ENCODE data around the gene ATG10.

The ATG10 gene

DNA sequence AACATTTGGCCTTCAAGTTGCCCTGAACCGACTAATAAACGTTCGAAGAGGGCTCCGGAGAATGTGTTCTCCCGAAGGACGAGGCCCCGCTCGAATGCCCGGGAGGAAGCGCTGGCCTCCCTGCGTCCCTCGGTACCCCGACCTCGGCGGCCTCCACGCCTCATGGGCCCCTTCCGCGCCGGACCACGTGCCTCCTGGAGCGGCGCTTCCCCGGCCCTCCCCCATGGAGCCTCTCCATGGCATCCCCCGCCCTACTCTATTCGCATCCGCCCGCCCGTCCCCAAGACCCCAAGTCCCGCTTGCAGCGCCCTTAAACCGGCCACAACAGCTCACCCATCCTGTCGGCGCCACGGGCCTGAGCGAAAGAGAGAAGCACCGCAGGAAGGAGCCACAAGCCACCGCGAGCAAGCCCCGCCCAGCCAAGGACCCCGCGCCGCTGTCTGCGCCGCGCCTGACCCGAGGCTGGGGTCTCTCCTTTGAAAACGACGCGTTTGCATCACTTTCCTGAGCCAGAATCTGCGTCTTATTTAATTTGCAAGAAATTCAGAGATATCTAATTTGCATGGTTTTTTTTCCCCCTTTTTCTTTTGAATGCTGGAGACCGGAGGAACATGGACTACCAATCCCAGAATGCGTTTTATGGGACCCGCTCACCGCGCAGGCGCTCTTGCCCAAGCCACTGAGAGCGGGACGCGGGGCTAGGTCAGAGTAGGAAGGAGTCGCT lies 306.3 kb downstream of the ATG10 start, which contains the start of gene RPS23:
TSS of gene RPS23 (minus strand) at position 368 of the 724 bp plus-strand sequence. CDS start at position 337, 31 bp downstream.
- Histone ChIP-seq H3K27ac (ENCODE audit: insufficient read depth, low read length, poor library complexity, severe bottlenecking) (peak within 1 kb of the TSS; percentile 71), H3K27me3 (replicated peaks; ENCODE audit: control insufficient read depth, insufficient read depth, low read length, poor library complexity, severe bottlenecking) (no peaks in the 10 kb centered on the region), H3K4me3 (ENCODE audit: insufficient read depth, low read depth, low read length, poor library complexity, severe bottlenecking) (peak within 1 kb of the TSS; percentile 78), H3K4me1 (ENCODE audit: control insufficient read depth, insufficient read depth, low read length, poor library complexity, severe bottlenecking) (peaks cover 4% of the 10 kb centered on the region), H3K36me3 (ENCODE audit: control insufficient read depth, insufficient read depth, low read length) (peaks cover 26% of the 10 kb centered on the region), H3K9me3 (ENCODE audit: control insufficient read depth, low read length) (no peaks in the 10 kb centered on the region)
- DNase-seq = peak; percentile 68 to 78 (median 75)

DNA sequence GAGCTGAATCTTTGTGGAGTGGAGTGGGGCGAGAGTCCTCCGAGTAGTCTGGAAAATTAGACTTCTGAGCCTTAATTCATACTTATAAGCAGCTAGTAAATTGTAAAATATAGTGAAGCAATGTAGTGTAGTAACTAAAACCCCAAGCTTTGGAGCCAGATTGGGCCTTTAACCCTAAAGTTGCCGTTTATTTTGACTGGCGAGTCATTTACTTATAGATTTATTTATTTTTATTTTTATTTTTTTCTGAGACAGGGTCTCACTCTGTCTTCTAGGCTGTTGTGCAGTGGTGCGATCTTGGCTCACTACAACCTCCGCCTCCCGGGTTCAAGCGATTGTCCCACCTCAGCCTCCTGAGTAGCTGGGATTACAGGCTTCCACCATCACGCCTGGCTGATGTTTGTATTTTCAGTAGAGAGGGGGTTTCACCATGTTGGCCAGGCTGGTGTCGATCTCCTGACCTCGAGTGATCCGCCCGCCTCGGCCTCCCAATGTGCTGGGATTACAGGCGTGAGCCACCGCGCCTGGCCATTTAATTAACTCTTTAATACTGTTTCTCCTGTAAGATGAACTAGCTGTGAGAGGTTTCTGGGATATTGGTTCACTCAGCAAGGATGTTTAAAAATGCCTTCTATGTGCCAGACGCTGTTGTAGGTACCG lies 307.0 kb downstream of the ATG10 start:
- Histone ChIP-seq H3K9me3 (ENCODE audit: control insufficient read depth, low read length) (no peaks in the 10 kb centered on the region), H3K27me3 (replicated peaks; ENCODE audit: control insufficient read depth, insufficient read depth, low read length, poor library complexity, severe bottlenecking) (no peaks in the 10 kb centered on the region), H3K4me1 (ENCODE audit: control insufficient read depth, insufficient read depth, low read length, poor library complexity, severe bottlenecking) (peaks cover 4% of the 10 kb centered on the region), H3K4me3 (ENCODE audit: insufficient read depth, low read depth, low read length, poor library complexity, severe bottlenecking) (peak overlapping the region; percentile 78), H3K36me3 (ENCODE audit: control insufficient read depth, insufficient read depth, low read length) (peaks cover 26% of the 10 kb centered on the region), H3K27ac (ENCODE audit: insufficient read depth, low read length, poor library complexity, severe bottlenecking) (peak overlapping the region; percentile 71)
- no peak for DNase-seq

DNA sequence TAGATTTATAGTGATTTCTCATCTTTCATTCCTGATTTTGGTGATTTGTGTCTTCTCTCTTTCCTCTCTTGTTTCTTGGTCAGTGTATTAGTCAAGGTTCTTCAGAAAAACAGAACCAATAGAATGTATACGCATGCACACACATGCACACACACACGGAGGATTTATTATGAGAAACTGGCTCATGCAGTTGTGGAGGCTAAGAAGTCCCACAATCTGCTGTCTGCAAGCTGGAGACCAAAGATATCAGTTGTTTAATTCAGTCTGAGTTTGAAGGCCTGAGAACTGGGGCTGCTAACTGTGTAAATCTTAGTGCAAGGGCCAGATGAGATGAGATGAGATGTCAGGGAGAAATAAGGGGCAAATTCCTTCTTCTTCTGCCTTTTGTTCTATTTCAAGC lies 312.1 kb downstream of the ATG10 start:
- Histone ChIP-seq H3K9me3 (ENCODE audit: control insufficient read depth, low read length) (no peaks in the 10 kb centered on the region), H3K4me1 (ENCODE audit: control insufficient read depth, insufficient read depth, low read length, poor library complexity, severe bottlenecking) (no peaks in the 10 kb centered on the region), H3K36me3 (ENCODE audit: control insufficient read depth, insufficient read depth, low read length) (no peaks in the 10 kb centered on the region), H3K4me3 (ENCODE audit: insufficient read depth, low read depth, low read length, poor library complexity, severe bottlenecking) (no peak overlapping the region), H3K27me3 (replicated peaks; ENCODE audit: control insufficient read depth, insufficient read depth, low read length, poor library complexity, severe bottlenecking) (no peaks in the 10 kb centered on the region), H3K27ac (ENCODE audit: insufficient read depth, low read length, poor library complexity, severe bottlenecking) (no peak overlapping the region)
- no peak for DNase-seq

DNA sequence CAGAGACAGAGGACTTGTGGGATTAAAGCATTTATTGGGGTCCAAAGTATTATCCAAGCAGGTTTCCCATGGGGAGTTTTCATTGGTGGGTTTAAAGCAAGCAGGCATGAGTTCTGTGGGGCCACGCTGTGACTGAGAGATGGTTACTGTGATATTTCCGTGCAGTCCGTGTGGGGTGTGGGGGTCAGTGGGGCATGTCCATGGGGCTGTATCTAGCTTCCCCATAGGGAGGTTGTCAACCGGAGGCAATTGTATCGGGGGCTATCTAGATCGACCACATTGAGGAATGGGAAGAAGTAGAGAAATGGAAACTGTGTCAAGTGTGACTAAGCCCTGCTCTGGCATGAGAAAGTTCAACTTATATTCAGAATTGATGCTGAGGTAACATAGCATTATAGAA lies 313.4 kb downstream of the ATG10 start:
- H3K36me3 ChIP-seq (ENCODE audit: control insufficient read depth, insufficient read depth, low read length) = no peaks in the 10 kb centered on the region
- no peaks in the 10 kb centered on the region for H3K4me1 ChIP-seq (ENCODE audit: control insufficient read depth, insufficient read depth, low read length, poor library complexity, severe bottlenecking)
- no peak overlapping the region for H3K27ac ChIP-seq (ENCODE audit: insufficient read depth, low read length, poor library complexity, severe bottlenecking)
- no peak for DNase-seq
- no peak overlapping the region for H3K4me3 ChIP-seq (ENCODE audit: insufficient read depth, low read depth, low read length, poor library complexity, severe bottlenecking)
- H3K9me3 ChIP-seq (ENCODE audit: control insufficient read depth, low read length) = no peaks in the 10 kb centered on the region
- no peaks in the 10 kb centered on the region for H3K27me3 ChIP-seq (replicated peaks; ENCODE audit: control insufficient read depth, insufficient read depth, low read length, poor library complexity, severe bottlenecking)

DNA sequence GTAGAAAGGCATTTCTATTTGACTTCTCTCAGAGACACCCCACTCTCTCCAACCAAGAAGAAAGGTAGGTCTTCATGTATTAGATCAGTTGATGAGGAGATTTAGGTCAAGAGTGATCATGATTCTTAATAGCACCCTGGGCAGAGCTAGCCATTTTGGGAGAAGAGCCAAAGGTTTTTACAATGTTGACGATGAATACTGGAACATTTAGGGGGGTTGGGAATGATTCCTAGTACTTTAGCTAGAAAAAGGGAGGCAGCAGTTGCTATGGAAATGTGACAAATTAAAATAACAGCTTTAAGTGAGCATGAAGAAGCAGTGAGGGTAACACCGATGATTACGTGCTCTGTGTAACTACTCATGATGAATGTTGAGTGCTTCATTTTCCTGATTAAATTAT lies 315.8 kb downstream of the ATG10 start:
- no peak overlapping the region for H3K4me3 ChIP-seq (ENCODE audit: insufficient read depth, low read depth, low read length, poor library complexity, severe bottlenecking)
- DNase-seq = no peak
- no peaks in the 10 kb centered on the region for H3K36me3 ChIP-seq (ENCODE audit: control insufficient read depth, insufficient read depth, low read length)
- H3K27ac ChIP-seq (ENCODE audit: insufficient read depth, low read length, poor library complexity, severe bottlenecking) = no peak overlapping the region
- H3K9me3 ChIP-seq (ENCODE audit: control insufficient read depth, low read length) = no peaks in the 10 kb centered on the region
- H3K27me3 ChIP-seq (replicated peaks; ENCODE audit: control insufficient read depth, insufficient read depth, low read length, poor library complexity, severe bottlenecking) = no peaks in the 10 kb centered on the region
- no peaks in the 10 kb centered on the region for H3K4me1 ChIP-seq (ENCODE audit: control insufficient read depth, insufficient read depth, low read length, poor library complexity, severe bottlenecking)

DNA sequence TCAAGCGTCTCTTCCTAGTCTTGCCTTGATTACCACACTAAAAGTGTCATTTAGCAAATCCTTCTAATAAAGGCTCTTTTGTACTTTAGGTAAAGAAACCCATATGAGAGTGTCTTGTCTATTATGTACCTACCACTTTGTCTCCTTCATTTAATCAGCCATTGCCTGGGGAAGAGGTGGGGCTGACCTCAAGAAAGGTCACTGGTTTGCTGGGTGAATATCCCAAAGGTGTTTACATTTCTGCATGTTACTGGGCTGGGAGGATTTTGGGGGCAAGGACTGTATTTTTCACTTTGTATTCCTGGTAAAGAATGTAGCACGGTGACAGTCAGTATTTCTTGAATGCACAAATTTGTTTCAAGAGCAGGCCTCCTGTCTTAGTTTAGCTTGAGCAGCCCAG lies 318.2 kb downstream of the ATG10 start:
- no peaks in the 10 kb centered on the region for H3K9me3 ChIP-seq (ENCODE audit: control insufficient read depth, low read length)
- DNase-seq = no peak
- no peaks in the 10 kb centered on the region for H3K36me3 ChIP-seq (ENCODE audit: control insufficient read depth, insufficient read depth, low read length)
- no peak overlapping the region for H3K27ac ChIP-seq (ENCODE audit: insufficient read depth, low read length, poor library complexity, severe bottlenecking)
- H3K27me3 ChIP-seq (replicated peaks; ENCODE audit: control insufficient read depth, insufficient read depth, low read length, poor library complexity, severe bottlenecking) = no peaks in the 10 kb centered on the region
- H3K4me1 ChIP-seq (ENCODE audit: control insufficient read depth, insufficient read depth, low read length, poor library complexity, severe bottlenecking) = no peaks in the 10 kb centered on the region
- H3K4me3 ChIP-seq (ENCODE audit: insufficient read depth, low read depth, low read length, poor library complexity, severe bottlenecking) = no peak overlapping the region

DNA sequence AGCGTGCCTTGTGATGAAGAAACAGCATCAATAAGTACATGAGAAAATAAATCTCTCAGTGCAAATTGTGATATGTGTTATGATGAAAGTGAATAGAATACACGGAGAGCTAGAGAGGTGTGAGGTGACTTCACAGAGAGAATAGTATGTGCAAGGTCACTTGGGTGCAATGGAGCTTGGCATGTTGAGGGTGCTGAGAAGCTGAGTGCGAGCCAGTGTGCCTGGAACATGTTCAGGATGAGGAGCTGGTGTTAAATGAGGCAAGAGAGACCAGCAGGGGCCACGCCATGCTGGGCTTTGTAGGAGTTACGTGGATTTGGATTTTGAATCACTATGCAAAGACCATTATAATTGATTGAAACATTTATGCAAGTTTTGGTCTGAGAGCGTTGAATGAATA lies 319.1 kb downstream of the ATG10 start:
- H3K4me3 ChIP-seq (ENCODE audit: insufficient read depth, low read depth, low read length, poor library complexity, severe bottlenecking) = no peak overlapping the region
- H3K9me3 ChIP-seq (ENCODE audit: control insufficient read depth, low read length) = no peaks in the 10 kb centered on the region
- H3K4me1 ChIP-seq (ENCODE audit: control insufficient read depth, insufficient read depth, low read length, poor library complexity, severe bottlenecking) = no peaks in the 10 kb centered on the region
- H3K36me3 ChIP-seq (ENCODE audit: control insufficient read depth, insufficient read depth, low read length) = no peaks in the 10 kb centered on the region
- no peaks in the 10 kb centered on the region for H3K27me3 ChIP-seq (replicated peaks; ENCODE audit: control insufficient read depth, insufficient read depth, low read length, poor library complexity, severe bottlenecking)
- DNase-seq = no peak
- no peak overlapping the region for H3K27ac ChIP-seq (ENCODE audit: insufficient read depth, low read length, poor library complexity, severe bottlenecking)

DNA sequence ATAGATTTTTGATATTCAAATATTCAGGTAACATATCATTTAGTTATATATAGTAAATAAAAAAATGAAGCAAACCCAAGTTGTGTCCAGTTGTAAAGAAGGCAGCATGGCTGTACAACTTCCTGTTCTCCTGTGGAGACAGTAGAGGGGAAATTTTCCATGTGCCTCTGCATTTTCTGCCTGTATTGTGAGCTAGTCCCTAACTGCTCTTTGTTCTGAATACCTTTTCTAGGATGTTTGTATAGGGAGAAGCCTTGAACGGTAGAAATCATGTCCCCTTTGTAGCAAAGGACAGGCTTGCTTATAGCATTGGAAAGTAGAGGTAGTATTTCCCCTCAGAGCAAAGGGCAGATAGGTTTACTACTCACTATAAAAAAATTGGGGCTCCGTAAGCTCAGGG lies 319.6 kb downstream of the ATG10 start:
- Histone ChIP-seq H3K4me3 (ENCODE audit: insufficient read depth, low read depth, low read length, poor library complexity, severe bottlenecking) (no peak overlapping the region), H3K9me3 (ENCODE audit: control insufficient read depth, low read length) (no peaks in the 10 kb centered on the region)
- DNase-seq = no peak

DNA sequence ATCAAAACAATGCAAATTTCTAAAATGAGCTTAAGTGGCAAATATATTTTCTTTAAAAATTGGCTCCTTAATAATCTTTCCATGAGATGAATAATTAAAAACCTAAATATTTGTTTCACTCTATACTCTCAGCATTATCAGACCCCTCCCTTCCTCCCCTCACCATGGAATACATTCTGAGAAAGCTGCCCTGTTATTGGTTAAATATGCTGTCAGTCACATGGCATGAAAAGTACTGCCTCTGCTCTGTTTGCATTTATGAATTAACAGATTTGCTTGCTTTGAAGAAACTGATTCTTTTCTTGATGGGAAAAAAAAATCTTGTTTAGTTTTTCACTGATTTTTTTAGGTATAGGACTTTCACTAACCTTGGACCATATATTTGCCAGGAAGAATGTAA lies 323.3 kb downstream of the ATG10 start:
- H3K27me3 ChIP-seq (replicated peaks; ENCODE audit: control insufficient read depth, insufficient read depth, low read length, poor library complexity, severe bottlenecking) = no peaks in the 10 kb centered on the region
- no peaks in the 10 kb centered on the region for H3K4me1 ChIP-seq (ENCODE audit: control insufficient read depth, insufficient read depth, low read length, poor library complexity, severe bottlenecking)
- no peaks in the 10 kb centered on the region for H3K9me3 ChIP-seq (ENCODE audit: control insufficient read depth, low read length)
- H3K36me3 ChIP-seq (ENCODE audit: control insufficient read depth, insufficient read depth, low read length) = no peaks in the 10 kb centered on the region
- no peak overlapping the region for H3K4me3 ChIP-seq (ENCODE audit: insufficient read depth, low read depth, low read length, poor library complexity, severe bottlenecking)
- H3K27ac ChIP-seq (ENCODE audit: insufficient read depth, low read length, poor library complexity, severe bottlenecking) = no peak overlapping the region
- DNase-seq = no peak

More for the DNA sequence above, 319.6 kb downstream of the ATG10 start:
- no peaks in the 10 kb centered on the region for H3K36me3 ChIP-seq (ENCODE audit: control insufficient read depth, insufficient read depth, low read length)
- no peaks in the 10 kb centered on the region for H3K27me3 ChIP-seq (replicated peaks; ENCODE audit: control insufficient read depth, insufficient read depth, low read length, poor library complexity, severe bottlenecking)
- H3K27ac ChIP-seq (ENCODE audit: insufficient read depth, low read length, poor library complexity, severe bottlenecking) = no peak overlapping the region
- H3K4me1 ChIP-seq (ENCODE audit: control insufficient read depth, insufficient read depth, low read length, poor library complexity, severe bottlenecking) = no peaks in the 10 kb centered on the region

DNA sequence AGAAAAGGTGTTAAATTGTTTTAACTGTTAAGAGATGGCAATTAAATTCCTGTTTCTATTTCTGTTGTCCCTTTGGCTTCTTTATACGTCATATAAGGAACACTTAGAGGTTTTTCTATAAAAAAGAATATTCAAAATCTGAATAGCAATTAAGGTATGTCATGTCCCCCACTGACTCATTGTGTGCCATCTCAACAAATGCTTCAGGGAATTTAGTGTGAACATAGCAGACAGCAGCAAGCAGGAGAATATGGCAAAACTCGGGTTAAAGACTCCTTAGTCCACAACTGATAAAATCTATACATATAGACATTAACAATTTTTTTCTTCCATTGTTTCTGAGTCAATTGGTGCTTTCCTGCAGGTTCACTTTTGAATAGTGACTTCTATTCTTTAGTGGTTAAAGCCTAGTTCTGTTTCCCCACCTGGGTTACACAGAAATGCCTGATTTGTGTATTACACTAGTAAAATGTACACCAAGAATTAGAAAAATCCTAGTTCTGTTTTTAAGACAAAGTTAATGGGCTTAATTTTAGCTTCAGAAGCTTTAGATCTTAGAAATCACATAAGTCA lies 324.2 kb downstream of the ATG10 start:
- no peak for DNase-seq
- Histone ChIP-seq H3K9me3 (ENCODE audit: control insufficient read depth, low read length) (no peaks in the 10 kb centered on the region), H3K27me3 (replicated peaks; ENCODE audit: control insufficient read depth, insufficient read depth, low read length, poor library complexity, severe bottlenecking) (no peaks in the 10 kb centered on the region), H3K27ac (ENCODE audit: insufficient read depth, low read length, poor library complexity, severe bottlenecking) (no peak overlapping the region), H3K4me3 (ENCODE audit: insufficient read depth, low read depth, low read length, poor library complexity, severe bottlenecking) (no peak overlapping the region), H3K36me3 (ENCODE audit: control insufficient read depth, insufficient read depth, low read length) (no peaks in the 10 kb centered on the region), H3K4me1 (ENCODE audit: control insufficient read depth, insufficient read depth, low read length, poor library complexity, severe bottlenecking) (no peaks in the 10 kb centered on the region)
